Smooth muscle cell (in vitro differentiated cells): ENCODE results near the gene TNNT1. TPM values are rescaled to one million over a fixed set of nuclear protein-coding genes. Genes with fewer than 3 reads are reported as not detected.
A peak's percentile ranks its signal among the peaks of the same experiment; 100 is the strongest.
"Not testable (repeated sequence)": the region's sequence is repeated elsewhere in the genome, so short reads cannot be mapped to it uniquely, and the experiment has no call there.

ENCODE experiments used
- DNase-seq: peaks from one replicate; lab custom pipeline; 2025; ENCODE audit not compliant: unreplicated experiment; lab: John Stamatoyannopoulos, UW
- H2AFZ ChIP-seq: fragments of 200-600 bp; sonication (generic); 2 replicates; pipeline ENCODE4 v1.6.0; 2016; ENCODE audit warnings: antibody characterized with exemption, low read depth, mild to moderate bottlenecking
- H3F3A ChIP-seq: fragments of 200-600 bp; sonication (generic); 2 replicates; pipeline ENCODE4 v1.6.0; 2017; ENCODE audit warnings: antibody characterized with exemption, low read depth
- H3K27ac ChIP-seq: fragments of 200-600 bp; sonication (generic); 2 replicates; pipeline ENCODE4 v1.5.1; 2016; ENCODE audit warnings: low read depth, mild to moderate bottlenecking
- H3K27me3 ChIP-seq: fragments of 200-600 bp; sonication (generic); 2 replicates; pipeline ENCODE4 v1.6.1; 2016; ENCODE audit warnings: low read depth, mild to moderate bottlenecking
- H3K36me3 ChIP-seq: fragments of 200-600 bp; sonication (generic); 2 replicates; pipeline ENCODE4 v1.5.1; 2016; ENCODE audit warnings: low read depth
- H3K4me1 ChIP-seq: fragments of 200-600 bp; sonication (generic); 2 replicates; pipeline ENCODE4 v1.5.1; 2016; ENCODE audit warnings: low read depth
- H3K4me2 ChIP-seq: fragments of 200-600 bp; sonication (generic); 2 replicates; pipeline ENCODE4 v1.6.0; 2016; ENCODE audit warnings: mild to moderate bottlenecking
- H3K4me3 ChIP-seq: fragments of 200-600 bp; sonication (generic); 2 replicates; pipeline ENCODE4 v1.5.1; 2016; ENCODE audit warnings: mild to moderate bottlenecking
- H3K79me2 ChIP-seq: fragments of 200-600 bp; sonication (generic); 2 replicates; pipeline ENCODE4 v1.6.0; 2016; ENCODE audit warnings: low read depth, mild to moderate bottlenecking
- H3K9ac ChIP-seq: fragments of 200-600 bp; sonication (generic); 2 replicates; pipeline ENCODE4 v1.6.0; 2016; ENCODE audit warnings: low read depth
- H3K9me3 ChIP-seq: fragments of 200-600 bp; sonication (generic); replicated peaks from 2 replicates; pipeline ENCODE4 v1.5.1; 2016; ENCODE audit warnings: low read depth
- H4K20me1 ChIP-seq: fragments of 200-600 bp; sonication (generic); 2 replicates; pipeline ENCODE4 v1.6.0; 2016; ENCODE audit warnings: low read depth
- CTCF ChIP-seq: fragments of 200-600 bp; sonication (generic); IDR thresholded peaks from 2 replicates; pipeline ENCODE4 v1.5.1; 2017; ENCODE audit warnings: borderline replicate concordance, mild to moderate bottlenecking, antibody characterized with exemption; ENCODE audit not compliant: insufficient read depth, poor library complexity, severe bottlenecking
- WGBS: methylation state at CpG from one replicate; pipeline ENCODE4 v1.1.7; 2016; ENCODE audit warnings: low lambda C conversion rate; 5-methylcytosine and 5-hydroxymethylcytosine counted together
- polyA plus RNA-seq: library from polyadenylated mRNA; unstranded; fragments of >200 nt; fragmentation: Nextera tagmentation; extraction: Ambion mirVana; gene quantifications from 2 replicates; pipeline ENCODE4 v1.2.1, GENCODE V29; 2016
- total RNA-seq: library from RNA; depleted of rRNA; stranded (reverse); fragments of >200 nt; gene quantifications from 2 replicates; pipeline ENCODE4 v1.2.3, GENCODE V29; 2014

Gene TNNT1
- total and polyA plus RNA-seq, 2 experiments from 2014 or later: 24.5 to 27.1 TPM

GRCh38 chr19:55158423-55158822 lies 9.4 kb upstream of the TNNT1 start:
- Histone ChIP-seq H3K36me3 (no peaks in the 10 kb centered on the region), H3K4me2 (no peak overlapping the region), H3K27ac (no peak overlapping the region), H3K9ac (no peak overlapping the region), H3K4me3 (no peak overlapping the region), H2AFZ (no peak overlapping the region), H3F3A (no peaks in the 10 kb centered on the region), H3K9me3 (no peaks in the 10 kb centered on the region), H4K20me1 (no peaks in the 10 kb centered on the region), H3K79me2 (no peaks in the 10 kb centered on the region), H3K4me1 (no peaks in the 10 kb centered on the region), H3K27me3 (peaks cover 32% of the 10 kb centered on the region)
- TF ChIP-seq CTCF: no peak
- no peak for DNase-seq
- 53% methylated on average over 4 of the region's 4 CpGs for WGBS

- Histone ChIP-seq H3K4me2 (peak within 1 kb of the TSS; percentile 80), H2AFZ (no peak within 1 kb of the TSS), H3K4me1 (no peaks in the 10 kb centered on the region)
These were observed 8.3 kb upstream of the TNNT1 start, which contains the start of gene TNNI3 for GRCh38 chr19:55157064-55157908. Gene TNNI3, minus strand, starts transcription at chr19:55157732. Its CDS starts 143 bp downstream, at chr19:55157589.

GRCh38 chr19:55156202-55157063 lies 7.4 kb upstream of the TNNT1 start:
- H2AFZ ChIP-seq: no peak overlapping the region
- H3F3A ChIP-seq: no peaks in the 10 kb centered on the region
- no peaks in the 10 kb centered on the region for H3K36me3 ChIP-seq
- H3K4me2 ChIP-seq: peak overlapping the region; percentile 80
- no peak overlapping the region for H3K27ac ChIP-seq
- no peaks in the 10 kb centered on the region for H4K20me1 ChIP-seq
- DNase-seq: no peak
- 11% methylated on average over 39 of the region's 52 CpGs for WGBS
- H3K4me1 ChIP-seq: no peaks in the 10 kb centered on the region
- peak overlapping the region; percentile 37 for H3K4me3 ChIP-seq
- no peak overlapping the region for H3K9ac ChIP-seq
- H3K79me2 ChIP-seq: no peaks in the 10 kb centered on the region
- H3K9me3 ChIP-seq: no peaks in the 10 kb centered on the region
- no peak for TF ChIP-seq CTCF
- H3K27me3 ChIP-seq: peaks cover 19% of the 10 kb centered on the region

More at GRCh38 chr19:55157064-55157908, 8.3 kb upstream of the TNNT1 start, which contains the start of gene TNNI3:
- Histone ChIP-seq H3K36me3 (no peaks in the 10 kb centered on the region), H3K9ac (no peak within 1 kb of the TSS), H3K79me2 (no peaks in the 10 kb centered on the region), H3K27me3 (peaks cover 27% of the 10 kb centered on the region), H3K9me3 (no peaks in the 10 kb centered on the region), H3K27ac (no peak within 1 kb of the TSS), H3K4me3 (peak within 1 kb of the TSS; percentile 37), H3F3A (no peaks in the 10 kb centered on the region), H4K20me1 (no peaks in the 10 kb centered on the region)
- no peak for TF ChIP-seq CTCF
- 64% methylated on average over 25 of the region's 39 CpGs for WGBS
- no peak for DNase-seq

- not testable (repeated sequence) for H3K27ac ChIP-seq, DNase-seq, H3K4me1 ChIP-seq, H2AFZ ChIP-seq, H3K36me3 ChIP-seq, H4K20me1 ChIP-seq, H3F3A ChIP-seq, H3K9me3 ChIP-seq, H3K79me2 ChIP-seq, H3K9ac ChIP-seq
- peak overlapping the region; percentile 37 for H3K4me3 ChIP-seq
- H3K4me2 ChIP-seq: peak overlapping the region; percentile 80
- peaks cover 12% of the 10 kb centered on the region for H3K27me3 ChIP-seq
- 29% methylated on average over 5 of the region's 5 CpGs for WGBS
These were observed 6.8 kb upstream of the TNNT1 start for GRCh38 chr19:55155784-55156183.
